ENCODE results near the gene PPP1R17.

The PPP1R17 gene

GRCh38 chr7:31702354-31702753 is 15.3 kb downstream of the PPP1R17 start:
- DNase-seq: no peak

GRCh38 chr7:31705377-31705776 is 18.4 kb downstream of the PPP1R17 start:
- peak; percentile 51 for DNase-seq

GRCh38 chr7:31707089-31707488 is 20.1 kb downstream of the PPP1R17 start:
- DNase-seq: no peak

- DNase-seq: no peak
Measured at GRCh38 chr7:31710171-31710570, 23.2 kb downstream of the PPP1R17 start.

- DNase-seq: no peak
Measured at GRCh38 chr7:31716355-31716754, 29.3 kb downstream of the PPP1R17 start.

- DNase-seq: no peak
Measured at GRCh38 chr7:31720366-31720765, 33.4 kb downstream of the PPP1R17 start.

GRCh38 chr7:31724696-31725095 is 37.7 kb downstream of the PPP1R17 start:
- DNase-seq: no peak

GRCh38 chr7:31729195-31729804 is 42.3 kb downstream of the PPP1R17 start:
- DNase-seq: no peak

- no peak for DNase-seq
Measured at GRCh38 chr7:31734456-31734855, 47.4 kb downstream of the PPP1R17 start.

- peak; percentile 56 for DNase-seq
Measured at GRCh38 chr7:31735991-31736982, 49.3 kb downstream of the PPP1R17 start.

GRCh38 chr7:31741852-31742251 is 54.8 kb downstream of the PPP1R17 start:
- no peak for DNase-seq

GRCh38 chr7:31744294-31744874 is 57.4 kb downstream of the PPP1R17 start:
- peak; percentile 25 for DNase-seq

- DNase-seq: no peak
Measured at GRCh38 chr7:31747553-31747952, 60.5 kb downstream of the PPP1R17 start.

GRCh38 chr7:31748084-31748483 is 61.1 kb downstream of the PPP1R17 start:
- DNase-seq: no peak

GRCh38 chr7:31751726-31752125 is 64.7 kb downstream of the PPP1R17 start:
- no peak for DNase-seq

Data from NCI-H446 treated with DMSO at 0.1 percent for 48 hours (cell line).